Right lobe of liver (tissue), 4 donors: Measurements from ENCODE around the gene MAP7.

Source experiments
- CTCF ChIP-seq, 4 donors: fragments of 200-600 bp in 3 of 4; fragments of 450-650 bp in 1 of 4; IDR thresholded peaks; one replicate each; pipeline versions ENCODE4 v1.5.1 to v1.8.0; 2016 to 2022; ENCODE audit warnings: antibody characterized with exemption in 4 of 4, mild to moderate bottlenecking in 2 of 4
- POLR2A ChIP-seq: fragments of 450-650 bp; IDR thresholded peaks from one replicate; pipeline ENCODE4 v1.6.1; 2017; ENCODE audit warnings: antibody characterized with exemption, mild to moderate bottlenecking
- donor health status: DM: no; HTN: no; CAD: no.
- donor health status: DM: no; HTN: no; CAD: no.
- donor health status: DM: no; HTN: yes; CAD: no.

GRCh38 chr6:136483906-136484305 is 66.3 kb downstream of the MAP7 start:
- TF ChIP-seq CTCF (IDR thresholded peaks at IDR 0.05) (no peak), POLR2A (no peak)
